ENCODE data around the gene LGI2.
"Not testable (repeated sequence)": the region's sequence is repeated elsewhere in the genome, so short reads cannot be mapped to it uniquely, and the experiment has no call there.

Gene LGI2

GRCh38 chr4:25061602-25062001, 30.9 kb upstream of the LGI2 start:
- no peak overlapping the region for H3K4me3 ChIP-seq (replicated peaks; ENCODE audit: low read depth, low read length)
- no peak for TF ChIP-seq CTCF (IDR thresholded peaks at IDR 0.05; ENCODE audit: low read depth, low read length, missing control alignments)
- no peak for DNase-seq (ENCODE audit: extremely low read depth, low read depth)

- no peak for DNase-seq (ENCODE audit: extremely low read depth, low read depth)
- H3K4me3 ChIP-seq (replicated peaks; ENCODE audit: low read depth, low read length), result no peak overlapping the region
- no peak for TF ChIP-seq CTCF (IDR thresholded peaks at IDR 0.05; ENCODE audit: low read depth, low read length, missing control alignments)
Observed at GRCh38 chr4:25060963-25061340, 30.2 kb upstream of the LGI2 start.

- no peak for DNase-seq (ENCODE audit: extremely low read depth, low read depth)
- no peak for TF ChIP-seq CTCF (IDR thresholded peaks at IDR 0.05; ENCODE audit: low read depth, low read length, missing control alignments)
Observed at GRCh38 chr4:25060241-25060962, 29.7 kb upstream of the LGI2 start.

GRCh38 chr4:25059791-25060190, 29.0 kb upstream of the LGI2 start:
- TF ChIP-seq CTCF (IDR thresholded peaks at IDR 0.05; ENCODE audit: low read depth, low read length, missing control alignments), result no peak
- no peak overlapping the region for H3K4me3 ChIP-seq (replicated peaks; ENCODE audit: low read depth, low read length)
- no peak for DNase-seq (ENCODE audit: extremely low read depth, low read depth)

More at GRCh38 chr4:25060241-25060962, 29.7 kb upstream of the LGI2 start:
- H3K4me3 ChIP-seq (replicated peaks; ENCODE audit: low read depth, low read length), result no peak overlapping the region

- no peak for TF ChIP-seq CTCF (IDR thresholded peaks at IDR 0.05; ENCODE audit: low read depth, low read length, missing control alignments)
- DNase-seq (ENCODE audit: extremely low read depth, low read depth), result no peak
- no peak overlapping the region for H3K4me3 ChIP-seq (replicated peaks; ENCODE audit: low read depth, low read length)
Observed at GRCh38 chr4:25058796-25059195, 28.1 kb upstream of the LGI2 start.

- TF ChIP-seq CTCF (IDR thresholded peaks at IDR 0.05; ENCODE audit: low read depth, low read length, missing control alignments), result no peak
- no peak for DNase-seq (ENCODE audit: extremely low read depth, low read depth)
- no peak overlapping the region for H3K4me3 ChIP-seq (replicated peaks; ENCODE audit: low read depth, low read length)
Observed at GRCh38 chr4:25057299-25057698, 26.6 kb upstream of the LGI2 start.

GRCh38 chr4:25052037-25052436, 21.3 kb upstream of the LGI2 start:
- H3K4me3 ChIP-seq (replicated peaks; ENCODE audit: low read depth, low read length); DNase-seq (ENCODE audit: extremely low read depth, low read depth): not testable (repeated sequence)

Data from HFF-Myc (cell line).